Activated T-cell treated with anti-CD3 and anti-CD28 coated beads for 24 hours (primary cell): ENCODE measurements around the gene STRIP1.

Experiments
- DNase-seq: peaks from one replicate; pipeline ENCODE4 v3.0.0-alpha.2; 2020; ENCODE audit warnings: low read depth

The STRIP1 gene

DNA sequence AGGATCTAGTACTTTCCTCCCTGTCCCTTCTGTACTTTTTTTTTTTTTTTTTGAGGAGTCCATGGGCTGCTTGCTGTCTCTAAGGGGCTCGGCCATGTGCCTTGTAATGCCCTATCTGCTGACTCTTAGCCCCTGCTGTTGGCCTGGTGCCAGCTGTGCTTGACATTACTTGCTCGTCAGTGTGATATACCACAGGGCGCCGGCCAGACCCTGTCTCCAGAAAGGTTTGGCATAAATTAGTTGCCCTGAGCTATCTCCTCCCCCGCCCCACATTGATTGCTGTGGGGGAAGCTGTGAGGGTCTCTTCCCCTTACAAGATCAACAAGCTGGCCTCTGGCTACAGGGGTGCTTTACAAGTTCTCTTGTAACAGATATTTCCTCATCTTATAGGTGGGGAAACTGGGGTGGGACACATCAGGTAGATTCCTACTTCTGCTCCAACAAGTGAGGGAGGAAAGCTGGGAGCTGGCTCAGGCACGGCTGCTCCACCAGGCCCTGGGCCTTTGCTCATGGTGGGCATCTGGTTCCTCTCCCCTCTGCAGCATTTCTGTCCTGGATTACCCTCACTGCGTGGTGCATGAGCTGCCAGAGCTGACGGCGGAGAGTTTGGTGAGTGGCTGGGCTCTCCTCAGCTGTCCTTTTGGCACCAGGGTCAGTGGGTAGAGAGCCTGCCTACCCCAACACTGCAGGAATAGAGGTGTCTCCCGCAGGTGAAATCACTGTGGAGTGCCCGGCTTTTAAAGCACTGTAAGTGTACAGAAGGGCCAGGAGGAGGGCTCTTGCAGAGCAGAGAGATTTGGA lies 15.6 kb downstream of the STRIP1 start:
- DNase-seq, result no peak

DNA sequence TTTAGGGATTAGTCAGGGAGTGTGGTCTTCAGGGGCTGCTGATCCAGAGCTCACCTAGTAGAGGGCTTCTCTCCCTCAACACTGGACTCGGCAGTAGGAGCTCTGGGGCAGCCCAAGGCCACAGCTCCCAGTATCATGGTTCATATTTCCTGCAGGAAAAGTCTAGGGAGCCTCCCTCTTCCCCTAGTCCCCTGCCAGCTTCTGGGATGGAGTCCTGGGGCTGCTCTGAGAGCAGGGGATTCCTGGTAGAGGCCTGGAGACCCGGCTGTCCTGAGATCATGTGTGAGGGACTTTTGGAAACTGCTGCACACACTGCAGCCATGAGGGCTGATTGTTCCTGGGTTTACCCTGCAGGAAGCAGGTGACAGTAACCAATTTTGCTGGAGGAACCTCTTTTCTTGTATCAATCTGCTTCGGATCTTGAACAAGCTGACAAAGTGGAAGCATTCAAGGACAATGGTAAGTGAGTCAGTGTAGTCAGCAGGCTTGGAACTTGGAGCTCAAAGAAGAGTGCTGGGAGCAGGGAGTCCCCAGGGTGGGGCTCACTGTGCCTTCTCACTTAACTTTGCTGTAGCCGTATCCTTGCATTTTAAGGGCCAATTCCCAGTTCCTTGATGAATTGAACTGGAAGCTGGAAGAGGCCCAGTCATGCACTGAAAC lies 16.3 kb downstream of the STRIP1 start:
- no peak for DNase-seq

DNA sequence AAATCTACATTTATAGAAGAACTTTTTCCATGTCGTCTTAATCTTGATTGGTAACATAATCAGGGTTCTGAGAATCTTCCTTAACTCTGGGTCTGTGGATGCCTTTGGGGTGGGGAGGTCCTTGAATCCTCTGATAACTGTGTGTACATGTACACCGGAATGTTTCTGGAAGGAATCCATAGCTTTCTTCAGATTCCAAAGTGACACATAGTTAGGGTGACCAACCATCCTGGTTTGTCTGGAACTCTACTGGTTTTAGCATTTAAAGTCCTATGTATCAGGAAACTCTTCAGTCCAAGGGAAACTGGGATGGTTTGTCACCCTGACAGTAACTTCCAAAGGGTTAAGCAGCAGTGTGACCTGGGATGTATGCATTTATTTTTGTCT lies 16.8 kb downstream of the STRIP1 start:
- DNase-seq, result no peak

DNA sequence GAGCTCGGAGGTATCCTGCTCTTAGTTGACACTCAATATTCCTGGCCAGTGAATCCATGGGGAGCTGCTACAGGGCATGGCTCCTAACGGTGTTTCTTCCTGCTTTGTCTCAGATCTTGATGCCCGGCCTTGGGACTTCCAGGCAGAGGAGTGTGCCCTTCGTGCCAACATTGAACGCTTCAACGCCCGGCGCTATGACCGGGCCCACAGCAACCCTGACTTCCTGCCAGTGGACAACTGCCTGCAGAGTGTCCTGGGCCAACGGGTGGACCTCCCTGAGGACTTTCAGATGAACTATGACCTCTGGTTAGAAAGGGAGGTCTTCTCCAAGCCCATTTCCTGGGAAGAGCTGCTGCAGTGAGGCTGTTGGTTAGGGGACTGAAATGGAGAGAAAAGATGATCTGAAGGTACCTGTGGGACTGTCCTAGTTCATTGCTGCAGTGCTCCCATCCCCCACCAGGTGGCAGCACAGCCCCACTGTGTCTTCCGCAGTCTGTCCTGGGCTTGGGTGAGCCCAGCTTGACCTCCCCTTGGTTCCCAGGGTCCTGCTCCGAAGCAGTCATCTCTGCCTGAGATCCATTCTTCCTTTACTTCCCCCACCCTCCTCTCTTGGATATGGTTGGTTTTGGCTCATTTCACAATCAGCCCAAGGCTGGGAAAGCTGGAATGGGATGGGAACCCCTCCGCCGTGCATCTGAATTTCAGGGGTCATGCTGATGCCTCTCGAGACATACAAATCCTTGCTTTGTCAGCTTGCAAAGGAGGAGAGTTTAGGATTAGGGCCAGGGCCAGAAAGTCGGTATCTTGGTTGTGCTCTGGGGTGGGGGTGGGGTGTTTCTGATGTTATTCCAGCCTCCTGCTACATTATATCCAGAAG lies 19.4 kb downstream of the STRIP1 start:
- DNase-seq, result peak; percentile 55

DNA sequence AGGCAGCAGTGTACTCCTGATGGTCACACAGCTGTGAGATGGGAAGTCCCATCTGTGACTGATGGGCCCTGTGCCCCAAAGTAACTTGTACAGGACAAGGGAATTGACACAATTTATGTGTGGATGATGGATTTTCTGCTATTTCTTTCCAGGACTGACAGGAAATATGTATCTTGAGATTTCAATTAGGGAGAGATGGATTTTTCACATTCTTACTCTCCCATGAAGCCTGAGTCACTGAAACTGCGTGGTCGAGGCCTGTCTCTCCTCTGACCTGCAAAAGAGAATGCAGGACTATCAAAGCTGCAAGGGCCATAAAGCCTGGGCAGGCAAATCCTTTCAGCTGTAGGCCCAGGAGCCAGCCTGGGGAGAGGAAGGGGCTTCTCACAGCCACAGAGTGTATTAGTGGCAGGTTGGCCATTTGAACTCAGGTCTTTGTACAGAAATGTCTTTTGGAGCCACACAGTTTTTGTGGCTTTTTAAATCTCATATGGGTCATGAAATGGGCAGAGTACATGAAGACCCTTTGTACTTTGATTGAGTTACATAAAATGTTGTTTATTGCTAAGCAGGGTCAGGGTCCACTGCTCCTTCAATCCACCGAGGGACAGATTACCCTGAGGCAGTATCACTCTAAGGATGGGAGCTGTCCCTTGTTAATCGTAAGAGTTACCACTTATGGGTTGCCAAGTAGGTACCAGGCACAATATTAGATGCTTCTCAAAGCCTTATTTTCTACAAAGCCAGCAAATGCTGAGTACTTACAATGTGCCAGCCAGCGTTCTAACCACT lies 21.3 kb downstream of the STRIP1 start:
- no peak for DNase-seq

DNA sequence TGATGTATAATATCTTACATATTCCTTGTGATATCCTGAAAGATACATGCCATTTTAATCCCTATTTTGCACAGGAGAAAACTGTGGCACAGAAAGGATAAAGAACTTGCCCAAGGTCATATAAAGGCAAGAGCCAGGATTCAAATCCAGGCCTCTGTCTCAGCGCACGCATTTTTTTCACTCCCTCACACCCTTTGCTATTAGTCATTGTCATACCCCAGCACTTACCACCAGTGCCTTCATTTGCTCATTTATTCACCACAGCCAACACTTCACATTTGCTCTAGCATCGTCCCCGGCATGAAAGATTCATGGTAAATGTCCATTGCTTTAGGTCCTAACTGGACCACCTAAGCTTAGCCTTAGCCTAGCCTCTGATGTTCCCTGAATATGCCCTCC lies 21.9 kb downstream of the STRIP1 start:
- DNase-seq, result no peak

DNA sequence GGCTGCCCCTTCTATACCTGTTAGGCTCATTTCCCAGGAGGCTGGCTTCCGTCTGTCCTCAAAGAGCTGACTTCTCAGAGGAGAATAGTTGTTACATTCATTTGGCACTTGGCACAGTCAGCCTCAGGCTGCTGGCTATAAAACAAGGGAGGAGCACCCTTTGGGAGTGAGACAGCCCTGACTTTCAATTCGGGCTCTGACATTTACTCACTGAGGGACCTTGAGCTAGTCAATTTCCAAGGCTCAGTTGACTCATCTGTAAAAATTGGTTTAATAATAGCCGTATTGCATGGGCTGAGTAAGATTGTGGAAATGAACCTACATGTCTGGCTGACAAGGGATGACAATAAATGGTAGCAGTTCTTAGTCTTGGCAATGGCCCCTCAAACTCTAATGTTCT lies 22.4 kb downstream of the STRIP1 start:
- no peak for DNase-seq

DNA sequence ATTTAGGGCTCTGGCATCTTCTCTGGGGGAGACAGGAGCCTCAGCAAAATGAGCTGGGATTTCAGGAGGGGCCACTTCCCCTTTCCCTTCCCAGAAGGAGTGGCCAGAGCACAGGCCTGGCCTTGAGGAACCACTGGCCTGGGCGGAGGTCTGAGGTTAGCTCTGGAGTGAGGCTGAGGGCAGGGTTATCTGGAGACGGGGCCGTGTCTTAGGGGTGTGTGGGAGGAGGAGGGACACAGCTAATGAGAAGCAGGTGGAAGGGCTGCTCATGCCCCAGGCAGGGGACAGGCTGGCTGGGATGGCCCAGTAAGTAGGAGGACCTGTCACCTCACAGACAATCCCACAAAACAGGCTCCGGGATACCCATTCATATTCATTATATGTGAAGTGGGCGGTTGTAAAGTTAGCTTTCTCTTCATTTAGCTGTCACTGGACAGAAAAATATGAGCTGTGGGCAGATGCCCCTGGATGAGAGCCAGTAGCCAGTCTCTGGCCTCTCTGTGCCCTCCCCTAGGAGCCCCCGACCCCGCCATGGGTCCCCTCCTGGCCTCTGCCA lies 23.6 kb downstream of the STRIP1 start:
- DNase-seq, result no peak

DNA sequence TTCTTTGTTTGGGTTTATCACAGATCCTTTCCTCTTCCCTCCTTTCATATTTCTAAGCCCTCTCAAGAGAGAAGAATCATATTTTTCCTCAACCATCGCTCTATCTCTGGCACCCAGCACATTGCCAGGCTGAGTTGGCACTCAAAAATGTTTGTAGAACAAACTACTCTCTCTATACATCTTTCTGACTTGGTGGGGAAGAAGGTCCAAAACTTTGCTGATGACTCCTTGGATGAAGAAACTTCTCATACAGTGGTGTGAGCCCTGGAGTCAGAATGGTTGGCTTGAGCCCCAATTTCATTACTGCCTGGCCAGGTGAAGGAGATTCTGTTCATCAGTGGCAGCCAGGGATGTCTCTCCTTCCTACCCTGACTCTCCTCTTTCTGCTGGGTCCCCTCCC lies 24.2 kb downstream of the STRIP1 start:
- no peak for DNase-seq

DNA sequence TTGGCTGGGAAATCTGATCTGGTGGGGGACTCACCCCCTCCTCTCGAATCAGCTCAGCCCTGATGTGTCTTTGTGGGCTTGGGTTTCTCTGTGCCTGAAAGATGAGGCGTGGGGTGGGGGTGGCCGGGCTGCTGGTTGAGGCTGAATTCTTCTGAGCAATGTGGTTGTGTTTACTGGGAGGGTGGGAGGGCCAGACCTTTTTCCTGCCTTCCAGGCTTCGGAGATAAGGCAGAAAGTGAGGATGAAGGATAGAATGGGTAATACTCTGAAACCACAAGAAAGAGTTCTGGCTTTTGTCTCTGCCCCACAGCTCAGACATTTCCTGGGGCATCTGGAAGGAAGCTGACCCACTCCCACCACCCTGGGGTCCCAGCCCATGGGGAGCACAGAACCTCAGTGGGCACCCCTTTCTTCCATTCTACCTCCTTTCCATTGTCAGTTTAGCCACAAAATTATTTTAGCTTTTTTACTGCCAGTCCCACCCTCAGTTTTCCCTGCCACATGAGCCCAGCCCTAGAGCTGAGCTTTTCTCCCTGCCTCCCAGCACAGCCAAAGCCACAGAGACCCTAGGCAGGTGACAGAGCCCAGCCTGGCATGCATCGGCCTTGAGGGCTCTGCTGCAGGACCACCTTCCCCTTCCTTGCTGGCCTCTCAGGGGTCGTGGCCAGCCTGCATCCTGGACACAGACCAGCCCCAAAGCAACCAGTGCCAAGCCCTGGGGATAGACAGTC lies 24.9 kb downstream of the STRIP1 start:
- no peak for DNase-seq

DNA sequence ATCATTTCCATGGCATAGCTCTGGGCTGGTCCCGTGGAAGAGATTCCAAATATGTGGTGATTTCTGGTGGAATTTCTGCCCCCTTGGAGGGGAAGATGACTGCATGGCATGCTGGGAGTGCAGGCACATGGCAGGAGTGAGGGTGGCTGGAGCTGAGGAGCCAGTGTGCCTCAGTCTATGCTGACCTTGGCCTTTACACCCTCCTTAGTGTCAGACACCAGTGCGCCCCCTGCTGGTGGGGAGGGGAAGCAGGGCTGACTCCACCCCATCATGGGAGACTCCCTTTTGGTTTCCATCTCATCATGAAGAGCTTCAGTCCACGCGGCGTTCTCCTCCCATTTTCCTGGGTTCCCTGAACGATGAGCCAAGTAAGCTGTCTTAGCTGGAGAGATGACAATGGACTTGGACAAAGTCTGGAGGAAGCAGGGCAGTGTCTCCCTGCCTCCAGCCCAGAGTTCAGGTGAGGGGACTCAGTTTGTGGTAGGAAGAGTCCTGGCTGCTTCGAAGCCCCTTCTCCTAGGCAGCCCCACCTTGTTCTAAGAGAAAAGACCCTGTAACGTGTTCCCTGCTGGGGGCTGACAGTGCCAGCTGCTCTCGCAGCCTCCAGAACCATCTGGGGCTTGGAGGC lies 25.7 kb downstream of the STRIP1 start:
- peak; percentile 61 for DNase-seq

DNA sequence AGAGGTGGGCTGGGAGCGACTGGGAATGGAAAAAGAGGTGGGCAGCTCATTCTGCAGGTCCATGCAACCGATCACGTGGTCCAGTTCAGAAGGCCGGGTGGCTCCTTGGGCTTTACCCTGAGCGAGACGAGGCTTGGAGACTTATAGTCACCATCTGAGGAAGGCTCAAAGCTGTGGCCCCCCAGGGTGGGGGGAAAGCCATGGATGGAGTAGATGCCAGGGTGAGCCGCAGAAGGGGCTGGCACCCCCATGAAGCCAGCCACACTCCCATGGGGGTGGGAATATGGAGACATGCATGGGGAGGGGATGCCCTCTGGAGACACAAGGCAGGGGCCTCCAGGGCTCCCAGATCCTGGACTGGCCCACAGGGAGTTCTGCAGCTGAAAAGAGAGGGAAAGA lies 26.2 kb downstream of the STRIP1 start:
- no peak for DNase-seq

DNA sequence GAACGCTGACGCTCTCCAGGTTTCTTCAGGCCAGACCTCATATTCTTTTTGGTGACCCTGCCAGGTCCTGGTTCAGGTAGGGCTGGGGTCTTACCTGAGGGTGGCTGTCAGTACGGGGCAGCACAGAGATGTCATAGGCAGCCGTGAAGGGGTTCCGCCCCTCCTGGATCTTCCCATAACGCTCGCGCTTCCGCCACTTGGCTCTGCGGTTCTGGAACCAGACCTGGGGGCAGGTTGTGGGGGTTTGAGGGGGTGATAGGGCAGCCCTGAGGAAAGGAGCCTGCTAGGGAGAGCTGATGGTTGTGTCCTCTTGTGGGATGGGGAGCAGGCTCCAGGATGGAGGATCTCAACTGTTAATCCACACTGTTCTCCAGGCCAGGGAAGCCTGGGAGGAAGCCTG lies 26.9 kb downstream of the STRIP1 start:
- DNase-seq, result no peak

DNA sequence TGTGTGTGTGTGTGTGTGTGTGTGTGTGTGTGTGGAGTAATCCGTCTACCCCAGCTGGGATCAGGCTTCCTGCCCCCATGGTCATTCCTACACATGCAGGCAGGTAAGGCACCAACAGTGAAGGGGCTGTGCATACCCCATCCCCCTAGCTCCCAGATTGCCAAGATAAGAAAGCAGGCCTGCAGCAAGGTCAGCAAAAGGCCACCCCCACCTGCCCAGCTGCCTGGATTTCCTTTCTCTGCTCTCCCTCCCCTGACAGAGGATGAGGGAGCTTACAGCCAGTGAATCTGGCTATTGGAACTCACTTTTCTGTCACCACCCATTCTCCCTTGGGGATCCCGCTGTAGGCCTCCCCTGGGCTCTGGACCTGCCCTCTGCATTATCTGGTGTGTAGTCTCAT lies 28.2 kb downstream of the STRIP1 start:
- no peak for DNase-seq

DNA sequence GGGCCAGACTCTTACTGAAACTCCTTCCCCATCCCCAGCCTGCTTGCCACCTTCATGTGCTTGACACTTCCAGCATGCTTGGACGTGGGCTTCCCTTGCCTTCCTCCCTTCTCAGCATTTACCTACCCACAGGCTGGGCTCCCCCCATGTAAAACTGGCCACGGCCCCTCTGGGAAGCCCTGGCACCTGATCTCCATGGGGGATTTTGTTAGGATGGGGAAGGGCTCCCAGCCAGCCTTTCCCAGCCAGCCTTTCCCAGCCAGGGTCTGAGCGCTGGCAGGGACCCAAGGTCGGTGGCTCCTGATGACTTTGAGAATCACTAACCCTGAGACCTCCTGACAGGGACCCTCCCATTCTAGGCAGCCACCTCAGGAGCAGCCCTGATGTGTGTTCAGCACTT lies 29.4 kb downstream of the STRIP1 start:
- DNase-seq, result no peak

DNA sequence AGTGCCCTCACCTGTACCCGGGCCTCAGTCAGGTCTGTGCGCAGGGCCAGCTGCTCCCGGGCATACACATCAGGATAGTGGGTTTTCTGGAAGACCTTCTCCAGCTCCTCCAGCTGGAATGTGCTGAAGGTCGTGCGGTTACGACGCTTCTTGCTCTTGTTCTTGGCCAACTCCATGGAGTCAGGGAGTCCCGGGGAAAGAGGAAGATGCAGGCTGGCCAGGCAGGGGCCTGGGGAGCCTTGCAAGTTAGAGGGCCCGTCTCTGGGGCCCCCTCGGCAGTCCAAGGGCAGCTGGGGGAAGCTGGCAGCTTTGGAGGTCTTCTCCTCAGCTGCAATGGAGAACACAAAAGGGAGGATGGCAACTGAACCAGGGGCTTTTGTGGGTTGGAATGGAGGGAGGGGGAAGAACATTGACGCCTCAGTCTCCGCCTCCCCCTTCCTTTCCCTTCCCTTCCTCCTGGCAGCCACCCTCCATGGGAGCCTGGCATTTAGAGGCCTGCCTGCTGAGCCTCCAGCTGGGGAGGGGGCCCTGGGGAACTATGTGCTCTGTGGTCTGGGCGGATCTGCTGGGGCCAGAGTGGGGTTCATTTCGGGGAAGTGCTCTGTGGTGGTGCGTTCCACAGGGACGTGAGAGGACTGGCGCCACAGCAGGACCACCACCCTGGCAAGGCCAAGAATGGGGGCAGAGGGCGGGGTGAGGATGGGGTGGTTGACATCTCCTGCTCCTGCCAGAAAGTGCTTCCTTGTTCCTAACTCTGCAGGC lies 30.3 kb downstream of the STRIP1 start:
- DNase-seq, result no peak

DNA sequence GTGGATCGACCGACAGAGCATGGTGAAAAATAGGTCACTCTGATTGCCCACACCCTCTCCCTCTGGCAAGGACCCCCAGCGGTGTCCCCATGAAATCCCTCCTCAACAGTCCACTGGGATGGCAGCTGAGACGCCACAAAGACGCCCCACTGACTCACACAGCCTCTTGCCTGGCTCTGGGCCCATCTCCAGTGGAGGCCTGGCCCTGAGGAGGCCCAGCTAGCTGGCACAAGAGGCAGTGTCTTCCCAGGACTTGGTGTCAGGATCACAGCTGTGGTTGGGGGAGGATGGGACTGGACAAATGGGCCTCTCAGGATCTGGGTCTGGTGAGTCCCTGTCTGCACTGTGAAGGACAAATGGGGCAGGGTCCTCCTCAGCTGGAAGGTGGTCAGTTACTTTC lies 31.4 kb downstream of the STRIP1 start:
- DNase-seq, result no peak

DNA sequence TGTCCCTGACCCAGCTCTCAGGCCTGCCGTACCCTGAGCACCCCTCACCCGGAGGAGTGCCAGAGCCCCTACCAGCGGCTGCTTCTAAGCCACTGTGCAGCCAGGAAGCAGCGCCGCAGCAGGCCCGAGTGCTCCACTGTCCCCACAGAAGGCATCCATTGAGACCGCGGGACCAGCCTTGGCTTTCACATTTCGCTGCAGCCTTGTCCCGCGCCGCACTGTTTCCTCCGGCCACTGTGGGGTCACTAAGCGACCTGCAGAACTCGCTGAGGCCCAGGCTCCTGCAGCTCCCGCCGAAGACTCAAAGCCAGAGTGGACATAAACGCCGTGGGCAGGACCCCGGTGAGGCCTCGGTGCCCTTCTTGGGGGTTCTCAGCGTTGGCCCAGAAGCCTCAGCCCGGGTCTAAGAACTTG lies 33.1 kb downstream of the STRIP1 start:
- no peak for DNase-seq

DNA sequence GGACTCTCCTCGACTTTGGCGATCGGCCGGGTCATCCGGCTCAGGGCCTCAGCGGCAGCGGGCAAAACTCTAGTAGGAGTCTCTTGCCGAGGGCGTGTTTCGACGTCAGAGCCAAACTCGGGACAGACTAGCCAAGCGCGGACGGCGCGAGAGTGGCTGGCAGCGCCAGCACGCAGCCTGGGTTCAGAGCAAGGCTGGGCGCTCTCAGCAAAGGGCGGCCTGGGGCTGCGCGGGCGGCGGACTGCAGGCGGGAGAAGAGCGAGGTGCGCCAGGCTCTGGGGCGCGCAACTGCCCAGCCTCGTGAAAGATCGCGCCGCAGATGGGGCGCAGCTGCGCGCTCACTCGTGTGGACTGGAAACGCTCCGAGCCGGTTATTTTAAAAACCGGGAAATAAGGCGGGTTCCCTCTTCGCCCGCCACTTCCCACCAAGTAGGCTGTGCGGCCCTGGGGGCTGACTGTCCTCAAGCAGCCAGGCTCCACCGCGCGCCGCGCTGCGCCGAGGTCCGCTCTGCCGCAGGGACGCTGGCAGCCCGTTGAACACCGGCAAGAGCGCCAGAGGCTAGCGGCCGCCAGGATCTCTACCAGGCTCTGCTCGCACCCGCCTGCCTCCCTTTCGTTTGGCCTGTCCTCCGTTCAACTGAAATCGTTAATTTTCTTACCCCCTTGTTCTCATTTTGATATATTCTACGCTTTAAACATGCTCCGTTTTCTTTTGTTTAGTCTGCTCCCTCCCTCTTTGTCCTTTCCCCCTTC lies 33.6 kb downstream of the STRIP1 start:
- DNase-seq, result no peak
